ENCODE measurements around the gene SCD.

GRCh38 chr10:100360234-100360633, 13.2 kb downstream of the SCD start:
- TF ChIP-seq POLR2A (IDR thresholded peaks at IDR 0.05) (no peak), POLR2AphosphoS5 (IDR thresholded peaks at IDR 0.05) (no peak)
- TF ChIP-seq, protein P1, sequence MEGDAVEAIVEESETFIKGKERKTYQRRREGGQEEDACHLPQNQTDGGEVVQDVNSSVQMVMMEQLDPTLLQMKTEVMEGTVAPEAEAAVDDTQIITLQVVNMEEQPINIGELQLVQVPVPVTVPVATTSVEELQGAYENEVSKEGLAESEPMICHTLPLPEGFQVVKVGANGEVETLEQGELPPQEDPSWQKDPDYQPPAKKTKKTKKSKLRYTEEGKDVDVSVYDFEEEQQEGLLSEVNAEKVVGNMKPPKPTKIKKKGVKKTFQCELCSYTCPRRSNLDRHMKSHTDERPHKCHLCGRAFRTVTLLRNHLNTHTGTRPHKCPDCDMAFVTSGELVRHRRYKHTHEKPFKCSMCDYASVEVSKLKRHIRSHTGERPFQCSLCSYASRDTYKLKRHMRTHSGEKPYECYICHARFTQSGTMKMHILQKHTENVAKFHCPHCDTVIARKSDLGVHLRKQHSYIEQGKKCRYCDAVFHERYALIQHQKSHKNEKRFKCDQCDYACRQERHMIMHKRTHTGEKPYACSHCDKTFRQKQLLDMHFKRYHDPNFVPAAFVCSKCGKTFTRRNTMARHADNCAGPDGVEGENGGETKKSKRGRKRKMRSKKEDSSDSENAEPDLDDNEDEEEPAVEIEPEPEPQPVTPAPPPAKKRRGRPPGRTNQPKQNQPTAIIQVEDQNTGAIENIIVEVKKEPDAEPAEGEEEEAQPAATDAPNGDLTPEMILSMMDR (IDR thresholded peaks at IDR 0.05 in 8 of 11, conservative IDR thresholded peaks at IDR 0.05 in 3 of 11), result no peak

All from spleen (tissue), 7 donors.